ENCODE measurements around the gene LEF1. TPM values are rescaled to one million over a fixed set of nuclear protein-coding genes. Genes with fewer than 3 reads are reported as not detected.

LEF1 gene
- polyA plus RNA-seq, 4 donors = 53.5 to 81.4 (median 75.9) TPM

DNA sequence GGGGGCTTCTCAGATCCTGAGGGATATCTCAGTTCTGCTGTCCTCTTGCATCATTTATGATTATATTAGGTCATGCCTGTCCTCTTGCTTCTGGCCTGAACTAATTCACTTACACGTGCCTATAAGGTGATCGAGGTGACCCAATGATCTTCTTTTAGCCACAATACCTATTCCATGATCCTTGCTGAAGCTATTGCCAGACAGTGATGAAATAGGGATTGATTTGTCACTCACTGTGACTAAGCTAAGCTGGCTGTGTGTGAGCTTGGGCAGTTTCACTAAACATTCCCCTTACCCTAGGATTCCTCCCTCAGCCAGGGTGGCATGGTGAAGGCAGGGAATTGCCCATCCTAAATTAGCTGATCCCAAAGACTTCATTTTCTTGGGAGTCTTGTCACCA lies 160.0 kb downstream of the LEF1 start:
- DNase-seq (ENCODE audit: low read depth in 4 of 4, low spot score in 3 of 4) = no peak

DNA sequence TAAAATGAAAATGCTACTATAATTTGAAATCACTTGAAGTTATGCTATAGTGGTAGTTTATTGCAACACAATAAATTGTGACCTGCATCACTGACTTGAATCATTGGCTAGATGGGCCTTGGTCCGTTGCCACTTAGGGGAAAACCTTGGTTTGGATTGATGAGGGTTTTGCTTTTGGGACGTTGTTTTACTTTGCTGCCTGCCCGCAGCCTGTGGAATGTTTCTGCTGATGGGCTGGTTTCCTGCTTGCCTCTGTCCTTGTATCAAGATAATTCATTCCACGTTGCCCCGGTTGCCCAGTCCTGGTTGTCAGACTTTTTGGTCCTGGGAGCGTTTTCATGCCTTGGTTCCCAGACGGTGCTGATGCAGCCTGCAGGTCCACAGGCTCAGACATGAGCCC lies 160.7 kb downstream of the LEF1 start:
- DNase-seq (ENCODE audit: low read depth in 4 of 4, low spot score in 3 of 4) = no peak

DNA sequence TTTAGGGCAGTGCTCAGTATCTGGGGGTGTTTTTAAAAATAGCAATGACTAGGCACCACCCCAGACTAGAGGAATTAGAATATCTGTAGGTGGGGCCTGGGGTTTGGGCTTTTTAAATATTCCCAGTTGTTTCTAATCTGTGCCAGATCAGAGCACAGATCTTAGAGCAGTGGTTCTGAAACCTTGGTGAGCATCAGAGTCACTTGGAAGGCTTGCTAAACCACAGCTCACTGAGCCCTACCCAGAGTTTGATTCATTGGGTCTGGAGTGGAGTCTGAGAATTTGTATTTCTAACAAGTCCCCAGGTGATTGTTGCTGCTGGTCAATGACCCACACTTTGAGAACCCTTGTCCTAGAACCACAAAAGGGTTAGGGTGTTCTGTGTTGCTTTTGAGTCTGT lies 162.4 kb downstream of the LEF1 start:
- no peak for DNase-seq (ENCODE audit: low read depth in 4 of 4, low spot score in 3 of 4)

DNA sequence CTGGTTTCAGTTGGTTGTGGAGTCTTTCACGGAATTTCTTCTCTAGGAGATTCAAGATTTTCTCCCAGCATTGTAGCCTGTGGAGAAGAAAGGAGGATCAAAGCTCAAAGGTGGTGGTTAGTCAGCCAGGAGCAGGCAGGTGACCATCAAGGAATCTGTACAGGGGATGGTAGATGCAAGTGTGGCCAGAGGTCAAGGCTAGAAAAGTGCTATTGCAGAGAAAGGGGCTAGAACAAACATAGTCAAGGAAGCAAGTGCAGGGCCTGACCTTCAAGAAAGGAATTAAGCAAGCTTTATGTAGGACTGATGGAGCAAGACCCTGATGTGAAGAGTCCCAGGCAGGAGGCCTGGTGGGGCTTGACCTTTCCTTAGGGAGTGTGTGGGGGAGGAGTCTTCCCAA lies 162.9 kb downstream of the LEF1 start:
- no peak for DNase-seq (ENCODE audit: low read depth in 4 of 4, low spot score in 3 of 4)

DNA sequence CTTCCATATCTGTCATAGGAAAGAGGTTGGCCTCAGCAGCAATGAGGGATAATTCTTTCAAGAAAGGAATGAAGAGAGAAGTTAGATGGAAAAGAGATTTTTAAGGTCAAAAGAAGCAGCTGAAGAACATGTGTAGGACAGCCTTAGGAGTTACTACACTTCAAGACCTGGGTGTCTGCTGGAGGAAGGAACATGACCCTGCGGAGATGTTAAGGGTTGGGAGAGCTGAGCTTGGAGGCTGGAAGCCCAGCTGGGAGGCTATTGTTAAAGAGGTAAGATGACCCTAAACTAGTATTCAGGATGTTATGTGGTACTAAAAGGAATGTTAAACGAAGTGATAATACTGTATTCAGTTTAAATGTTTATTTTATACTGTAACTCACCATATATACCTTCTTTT lies 164.1 kb downstream of the LEF1 start:
- no peak for DNase-seq (ENCODE audit: low read depth in 4 of 4, low spot score in 3 of 4)

DNA sequence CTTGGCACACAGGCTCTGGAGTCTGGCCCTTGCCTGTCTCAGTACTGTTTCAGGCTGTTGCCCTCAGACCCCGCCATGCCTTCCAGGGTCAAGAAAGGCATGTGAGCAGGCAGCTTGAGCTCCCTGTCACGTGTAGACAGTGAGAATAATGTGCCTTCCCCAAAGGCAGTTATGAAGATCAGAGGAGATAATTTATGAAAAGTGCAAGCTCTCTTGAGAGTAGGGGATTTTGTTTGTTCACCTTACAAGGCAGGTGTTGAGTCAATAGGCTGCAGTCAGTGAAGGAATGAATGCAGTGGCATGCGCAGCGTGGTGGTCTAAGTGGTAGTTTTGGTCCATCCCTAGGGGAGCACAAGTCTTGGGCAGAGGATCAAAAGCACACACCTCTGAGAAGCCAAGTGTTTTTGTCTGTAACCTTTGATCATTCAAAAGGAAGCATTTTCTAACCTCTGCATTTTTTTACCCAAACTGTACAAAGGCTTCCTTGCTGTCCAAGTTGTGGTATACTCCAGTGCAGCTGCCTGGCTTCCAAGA lies 164.7 kb downstream of the LEF1 start:
- DNase-seq (ENCODE audit: low read depth in 4 of 4, low spot score in 3 of 4) = no peak

DNA sequence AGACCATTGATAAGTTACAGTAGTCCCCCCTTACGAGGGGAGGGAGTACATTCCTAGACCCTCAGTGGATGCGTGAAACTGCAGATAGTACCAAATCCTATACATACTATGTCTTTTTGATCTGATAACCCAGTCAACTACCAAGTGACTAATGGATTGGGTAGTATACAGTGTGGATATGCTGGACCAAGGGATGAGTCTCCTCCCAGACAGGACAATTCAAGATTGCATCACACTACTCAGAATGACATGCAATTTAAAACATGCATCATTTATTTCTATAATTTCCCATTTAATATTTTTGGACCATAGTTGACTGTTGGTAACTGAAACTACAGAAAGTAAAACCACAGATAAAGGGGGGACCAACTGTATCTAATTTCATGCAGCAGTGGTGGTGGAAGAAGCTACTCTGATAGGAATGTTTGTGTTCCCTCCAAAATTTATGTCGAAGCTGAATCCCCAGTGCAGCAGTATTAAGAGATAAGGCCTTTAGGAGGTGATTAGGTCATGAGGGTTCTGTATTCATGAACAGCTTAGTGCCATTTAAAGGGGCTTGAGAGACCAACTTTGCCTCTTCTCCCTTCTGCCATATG lies 167.1 kb downstream of the LEF1 start:
- DNase-seq (ENCODE audit: low read depth in 4 of 4, low spot score in 3 of 4) = no peak

DNA sequence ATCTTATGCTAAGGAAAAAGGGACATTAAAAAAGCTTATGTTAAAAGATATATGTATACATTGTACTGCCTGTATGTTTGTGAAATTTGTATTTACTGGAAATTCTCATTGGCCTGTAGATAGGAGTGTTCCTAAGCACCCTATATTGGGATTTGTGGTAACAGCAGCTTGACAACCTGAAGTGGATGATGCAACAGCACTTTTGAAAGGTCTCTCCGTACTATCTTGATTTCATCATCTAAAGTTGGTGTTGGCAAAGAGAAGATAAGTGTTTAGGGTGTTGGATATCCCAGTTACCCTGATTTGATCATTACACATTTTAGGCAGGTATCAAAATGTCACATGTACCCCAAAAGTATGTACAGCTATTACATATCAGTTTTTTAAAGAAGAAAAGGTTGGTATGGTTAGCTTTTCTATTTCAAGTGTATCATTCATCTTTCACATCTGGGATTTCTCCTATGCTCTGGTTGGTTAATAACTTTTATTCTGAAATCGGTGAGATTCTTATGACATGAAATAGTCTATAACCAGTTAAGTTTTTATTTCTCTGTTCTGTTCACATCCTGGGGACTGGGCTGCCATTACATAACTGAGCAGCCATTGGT lies 168.7 kb downstream of the LEF1 start:
- no peak for DNase-seq (ENCODE audit: low read depth in 4 of 4, low spot score in 3 of 4)

DNA sequence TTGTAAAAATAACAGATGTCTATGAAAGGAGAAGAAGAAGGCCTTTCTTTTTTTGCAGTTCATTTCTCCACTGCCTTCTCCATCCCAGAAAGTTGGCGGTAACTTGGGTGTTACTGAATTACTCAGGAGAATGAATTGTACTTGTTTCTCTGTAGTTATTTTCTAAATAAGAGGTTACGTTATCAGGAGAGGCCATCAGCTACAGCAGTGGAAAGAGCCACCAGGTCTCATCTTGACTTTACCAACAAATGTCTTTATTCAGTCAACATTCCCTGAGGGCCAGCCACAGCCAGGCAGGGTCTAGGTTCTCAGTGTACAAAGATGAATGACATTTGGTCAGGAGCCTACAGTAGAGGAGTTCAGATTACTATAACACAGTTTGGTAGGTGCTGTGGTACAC lies 170.9 kb downstream of the LEF1 start:
- no peak for DNase-seq (ENCODE audit: low read depth in 4 of 4, low spot score in 3 of 4)

Other genes starting within 250 kb of the LEF1 start
- 1 to 10 TPM; 5.2 to 6.0 (median 5.8) TPM for gene CYP2U1, start 237.4 kb downstream of the LEF1 start, polyA plus RNA-seq (ENCODE audit: insufficient read length in 4 of 4)
- gene HADH, start 179.0 kb downstream of the LEF1 start, polyA plus RNA-seq (ENCODE audit: insufficient read length in 4 of 4) = 100 to 1,000 TPM in 2 of 4 donors, 10 to 100 TPM in 2; 96.5 to 115 (median 100.0) TPM

All from right renal pelvis (tissue), 4 donors.